ENCODE data around the gene RINT1. TPM values are rescaled to one million over a fixed set of nuclear protein-coding genes. Genes with fewer than 3 reads are reported as not detected.
A peak's percentile ranks its signal among the peaks of the same experiment; 100 is the strongest.

Gene RINT1
- total RNA-seq, 4 donors from 2014 or later, result 7.8 to 17.1 (median 16.1) TPM

- H3K9me3 ChIP-seq, result no peaks in the 10 kb centered on the region
- TF ChIP-seq POLR2A (IDR thresholded peaks at IDR 0.05), result no peak
- TF ChIP-seq CTCF (IDR thresholded peaks at IDR 0.05), result no peak
- 37 to 38% methylated on average over 11 to 12 of the region's 12 CpGs for WGBS, 2 donors
- H3K27ac ChIP-seq, result peak overlapping the region; percentile 86 to 94 (median 91)
- H3K4me3 ChIP-seq, result peak overlapping the region; percentile 62 to 95 (median 86)
- H3K36me3 ChIP-seq, result peaks cover 0 to 34% (median 4%) of the 10 kb centered on the region in 3 donors
- H3K4me1 ChIP-seq, result peaks cover 0 to 31% (median 7%) of the 10 kb centered on the region in 3 donors
- intact Hi-C loops (cut with DNase I), result no loop called here
- no peak for DNase-seq
- H3K27me3 ChIP-seq, result no peaks in the 10 kb centered on the region
These were observed 884 bp downstream of the RINT1 start for GRCh38 chr7:105532709-105533460.

GRCh38 chr7:105538339-105538738, 6.3 kb downstream of the RINT1 start:
- DNase-seq, result no peak
- Histone ChIP-seq H3K27me3 (no peaks in the 10 kb centered on the region), H3K4me3 (no peak overlapping the region), H3K4me1 (peaks cover 0 to 13% (median 2%) of the 10 kb centered on the region in 3 donors), H3K36me3 (peaks cover 0 to 88% (median 28%) of the 10 kb centered on the region in 3 donors), H3K9me3 (no peaks in the 10 kb centered on the region), H3K27ac (no peak overlapping the region)
- TF ChIP-seq CTCF (IDR thresholded peaks at IDR 0.05) (no peak), POLR2A (IDR thresholded peaks at IDR 0.05) (no peak)
- 45 to 62% methylated on average over 1 to 2 of the region's 2 CpGs for WGBS, 2 donors
- intact Hi-C loops (cut with DNase I), result no loop called here

GRCh38 chr7:105559926-105560325, 27.9 kb downstream of the RINT1 start:
- Histone ChIP-seq H3K9me3 (no peaks in the 10 kb centered on the region), H3K36me3 (peaks cover 0 to 98% (median 19%) of the 10 kb centered on the region in 3 donors), H3K4me3 (no peak overlapping the region), H3K27ac (no peak overlapping the region), H3K4me1 (no peaks in the 10 kb centered on the region), H3K27me3 (no peaks in the 10 kb centered on the region)
- DNase-seq, result no peak
- TF ChIP-seq CTCF (IDR thresholded peaks at IDR 0.05) (no peak), POLR2A (IDR thresholded peaks at IDR 0.05) (no peak)
- WGBS, 2 donors, result 73 to 89% methylated on average over 1 of the region's 1 CpG
- intact Hi-C loops (cut with DNase I), result no loop called here

DNA sequence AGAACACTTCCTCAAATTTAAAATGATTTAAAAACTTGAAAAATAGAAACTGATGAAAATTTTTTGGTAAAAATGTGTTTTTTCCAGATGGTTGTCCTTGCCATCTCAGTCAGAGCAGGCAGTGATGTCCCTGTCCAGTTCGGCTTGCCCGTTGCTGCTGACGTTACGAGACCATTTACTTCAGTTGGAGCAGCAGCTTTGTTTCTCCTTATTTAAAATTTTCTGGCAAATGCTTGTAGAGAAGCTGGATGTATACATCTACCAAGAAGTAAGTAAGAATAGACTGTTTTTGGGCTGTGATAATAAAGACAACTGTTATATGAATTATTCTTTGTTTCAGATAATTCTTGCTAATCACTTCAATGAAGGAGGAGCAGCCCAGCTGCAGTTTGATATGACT, 33.2 kb downstream of the RINT1 start:
- peaks cover 0 to 96% (median 17%) of the 10 kb centered on the region in 3 donors for H3K36me3 ChIP-seq
- 97 to 98% methylated on average over 4 of the region's 4 CpGs for WGBS, 2 donors

More for the DNA sequence above, 33.2 kb downstream of the RINT1 start:
- no peaks in the 10 kb centered on the region for H3K27me3 ChIP-seq
- TF ChIP-seq CTCF (IDR thresholded peaks at IDR 0.05) (no peak), POLR2A (IDR thresholded peaks at IDR 0.05) (no peak)
- intact Hi-C loops (cut with DNase I), result no loop called here
- no peak overlapping the region for H3K27ac ChIP-seq
- no peak for DNase-seq
- H3K4me3 ChIP-seq, result no peak overlapping the region
- H3K9me3 ChIP-seq, result no peaks in the 10 kb centered on the region
- no peaks in the 10 kb centered on the region for H3K4me1 ChIP-seq

Measured in esophagus squamous epithelium (tissue), 5 donors.